ENCODE results near the gene TIFAB.

Gene TIFAB

DNA sequence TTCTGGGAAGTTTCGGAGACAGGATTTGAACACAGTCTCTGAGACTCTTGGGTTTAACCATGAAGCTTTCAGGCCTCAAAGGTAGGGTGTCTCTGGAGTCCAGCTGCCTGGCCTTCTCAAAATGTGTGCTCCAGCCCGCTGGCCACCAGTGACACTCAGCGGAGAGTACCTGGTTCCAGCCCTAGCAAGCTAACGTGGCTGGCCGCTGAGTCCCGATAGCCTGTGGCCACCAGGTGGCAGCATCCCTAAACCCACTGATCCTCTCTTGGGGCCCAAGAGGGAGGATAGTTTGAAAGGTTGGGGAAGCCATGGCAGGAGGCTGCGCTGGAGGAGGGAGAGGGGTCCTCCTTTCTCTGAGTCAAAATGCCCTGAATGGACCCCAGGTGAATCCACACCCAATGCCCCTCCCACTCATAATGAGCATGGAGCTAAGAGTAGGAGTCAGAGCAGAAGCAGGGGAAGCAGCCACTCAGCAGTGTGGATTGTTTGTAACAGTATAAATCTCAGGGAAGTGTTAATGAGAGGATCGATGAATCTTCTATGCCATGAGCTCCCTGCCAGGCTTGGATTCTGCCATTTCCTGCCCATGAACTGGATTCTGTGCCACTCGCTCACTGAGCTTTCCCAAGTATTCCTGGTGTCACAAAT is 5.4 kb upstream of the TIFAB start:
- peak; percentile 64 for DNase-seq

DNA sequence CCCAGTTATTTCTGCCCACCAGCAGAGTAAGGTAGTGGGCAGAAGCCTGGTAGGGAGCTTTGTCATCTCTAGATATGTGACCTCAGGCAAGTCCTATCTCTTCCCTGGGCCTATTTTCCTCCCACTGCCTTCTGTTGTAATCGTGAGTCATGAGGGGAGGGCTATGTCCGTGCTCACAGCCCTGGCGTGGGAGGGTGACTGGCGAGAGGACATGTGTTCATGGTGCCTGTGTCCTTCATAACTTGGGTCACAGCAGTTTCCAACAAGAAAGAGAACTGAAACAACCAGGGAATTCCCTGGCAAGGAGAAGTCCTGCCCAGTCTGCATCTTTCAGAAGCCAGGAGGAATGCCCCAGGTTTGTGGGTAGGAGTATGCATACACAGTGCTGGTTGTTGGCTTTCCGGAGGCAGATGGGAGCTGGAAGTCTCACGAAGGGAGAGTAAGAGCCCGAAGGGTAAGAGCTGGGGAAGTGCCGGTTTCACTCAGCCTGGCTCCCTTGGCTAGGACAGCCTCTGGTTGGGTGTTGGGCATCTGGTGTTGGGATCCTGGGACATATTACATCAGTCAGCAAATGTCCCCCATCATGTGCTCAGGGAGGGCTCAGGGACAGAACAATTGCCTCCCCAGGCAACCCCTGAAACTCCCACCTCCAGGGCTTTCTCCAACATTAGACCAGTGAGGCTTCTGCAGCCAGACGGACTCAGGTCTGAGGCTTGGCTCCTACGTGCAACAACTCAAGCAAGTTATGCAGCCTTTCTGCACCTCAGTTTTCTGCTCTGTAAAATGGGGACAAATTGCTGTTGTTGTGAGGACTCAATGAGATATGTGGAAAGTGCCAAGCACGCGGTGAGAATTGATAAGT is 4.3 kb upstream of the TIFAB start:
- no peak for DNase-seq

DNA sequence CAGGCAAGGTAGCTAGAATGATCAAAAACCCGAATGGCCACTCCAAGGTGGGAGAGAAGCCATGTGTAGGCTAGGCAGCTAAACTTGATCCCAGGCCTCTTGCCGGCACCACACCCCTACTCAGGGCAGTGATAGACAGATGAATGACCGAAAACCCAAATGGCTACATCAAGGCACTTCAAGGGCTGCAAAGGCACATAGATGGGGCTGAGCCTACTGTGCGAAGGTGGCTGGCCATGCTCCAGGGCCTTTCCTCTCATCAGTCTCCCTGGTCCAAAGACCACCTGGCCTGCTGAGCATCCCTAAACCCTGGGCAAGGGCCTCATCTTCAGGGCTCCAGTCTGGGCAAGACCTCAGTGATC is 3.7 kb upstream of the TIFAB start:
- no peak for DNase-seq

- DNase-seq, result no peak
Measured at GRCh38 chr5:135454946-135455345, 2.8 kb upstream of the TIFAB start.

- no peak for DNase-seq
Measured at GRCh38 chr5:135453613-135454012, 1.5 kb upstream of the TIFAB start.

DNA sequence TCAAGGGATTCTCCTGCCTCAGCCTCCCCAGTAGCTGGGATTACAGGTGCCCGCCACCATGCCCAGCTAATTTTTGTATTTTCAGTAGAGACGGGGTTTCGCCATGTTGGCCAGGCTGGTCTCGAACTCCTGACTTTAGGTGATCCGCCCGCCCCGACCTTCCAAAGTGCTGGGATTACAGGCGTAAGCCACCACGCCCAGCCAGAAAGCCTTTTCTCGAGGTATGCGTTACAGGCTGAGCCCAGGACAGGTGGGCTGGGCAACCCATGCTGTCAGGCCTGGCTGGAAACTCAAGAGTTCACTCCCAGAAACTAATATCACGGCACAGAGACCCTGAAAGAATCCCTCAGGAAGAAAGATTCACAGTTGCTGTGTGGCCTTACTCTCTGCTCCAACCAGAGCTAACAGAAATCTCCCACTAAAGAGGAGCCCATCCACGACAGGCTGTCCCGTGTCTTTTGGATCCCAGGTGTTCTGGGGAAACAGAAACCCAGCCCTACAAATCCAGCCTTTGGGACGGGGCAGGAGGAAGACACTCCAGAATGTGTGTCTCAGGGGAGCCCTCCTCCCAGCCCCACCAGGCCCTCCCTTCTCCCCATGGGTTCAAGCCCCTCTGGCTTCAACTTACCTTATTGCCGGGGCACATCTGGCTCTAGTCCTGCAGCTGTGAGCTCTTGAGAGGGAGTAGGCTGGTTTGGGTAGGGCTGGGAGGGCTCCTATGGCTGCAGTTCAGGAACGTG is 400 bp downstream of the TIFAB start:
- DNase-seq, result no peak

DNA sequence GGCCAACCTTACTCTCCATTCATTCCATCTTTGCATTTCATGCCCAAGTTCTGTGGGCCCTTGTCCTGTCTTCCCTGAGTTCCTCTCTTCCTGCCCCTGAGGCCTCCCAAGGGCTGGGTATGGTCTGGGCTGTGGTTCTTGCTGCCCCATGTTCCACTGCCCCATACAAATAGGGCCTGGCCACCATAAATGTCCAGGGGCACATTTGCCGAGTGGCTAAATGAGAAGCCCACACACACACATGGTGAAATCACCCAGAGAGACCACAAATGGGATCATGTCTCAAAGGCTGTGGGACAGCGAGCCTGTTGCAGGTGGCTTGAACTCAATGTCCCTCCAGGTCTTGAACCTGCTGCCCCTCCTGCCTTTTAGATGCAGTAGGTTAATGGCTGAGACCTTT is 1.2 kb downstream of the TIFAB start:
- DNase-seq, result no peak

- DNase-seq, result no peak
Measured at GRCh38 chr5:135450336-135450735, 1.8 kb downstream of the TIFAB start.

- DNase-seq, result no peak
Measured at GRCh38 chr5:135449644-135450043, 2.5 kb downstream of the TIFAB start.

- no peak for DNase-seq
Measured at GRCh38 chr5:135448791-135449507, 3.2 kb downstream of the TIFAB start.

DNA sequence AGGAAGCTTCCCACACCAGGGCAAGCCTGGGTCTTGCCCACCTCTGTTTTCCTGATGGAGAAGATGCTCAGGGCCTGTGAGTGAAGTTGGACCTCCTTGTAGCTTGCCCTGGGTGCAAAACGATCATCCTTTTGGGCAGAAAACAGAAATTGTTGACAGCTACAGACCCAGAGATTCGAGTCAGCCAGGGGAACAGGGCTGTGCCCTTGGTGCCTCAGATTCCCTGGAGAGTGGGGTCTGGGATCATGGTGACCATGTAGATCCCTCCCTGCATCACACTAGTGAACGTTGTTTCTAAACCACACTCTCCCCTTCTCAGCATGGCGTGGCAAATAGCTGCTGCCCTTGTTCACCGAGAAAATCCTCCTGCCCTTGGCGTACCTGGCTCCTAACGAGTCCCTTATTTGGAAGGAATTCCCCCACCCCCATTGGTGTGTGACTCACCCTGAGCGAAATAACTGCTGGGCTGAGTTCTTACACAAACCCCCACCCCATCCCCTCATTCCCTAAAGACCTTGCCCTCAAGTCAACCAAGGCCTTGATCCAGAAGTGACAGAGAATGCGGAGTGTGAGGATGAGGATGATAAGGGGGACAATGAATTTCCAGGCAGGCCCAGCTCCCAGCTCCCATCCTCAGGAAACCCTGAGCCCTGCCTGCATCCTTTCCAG is 3.9 kb downstream of the TIFAB start:
- no peak for DNase-seq

DNA sequence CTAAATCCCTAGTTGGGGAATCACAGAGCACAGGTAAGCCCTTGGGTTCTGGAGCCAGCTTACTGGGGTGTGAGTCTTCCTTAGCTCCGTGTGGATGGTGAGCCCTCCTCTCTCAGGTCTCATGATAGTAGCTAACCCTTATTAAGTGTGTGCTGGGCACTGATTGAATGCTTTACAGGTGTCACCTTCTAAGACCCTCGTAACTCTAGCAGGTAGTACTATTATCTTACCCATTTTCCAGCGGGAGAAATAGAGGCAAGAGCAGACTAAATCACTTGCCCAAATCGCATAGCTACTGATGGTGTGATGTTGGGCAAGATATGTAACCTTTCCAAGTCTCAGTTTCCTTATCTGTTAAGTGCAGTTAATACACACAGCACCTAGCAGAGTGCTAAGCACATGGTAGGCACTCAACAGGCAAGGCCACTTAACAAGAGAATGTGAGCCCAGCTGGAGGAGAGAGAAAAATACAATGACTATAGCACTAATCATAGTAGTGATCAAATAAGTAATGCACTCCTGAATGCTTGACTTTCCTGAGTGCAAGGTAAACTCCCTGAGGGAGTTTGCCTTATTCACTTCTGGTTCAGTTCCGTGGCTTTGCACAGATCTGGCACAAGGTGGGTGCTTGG is 4.7 kb downstream of the TIFAB start, which contains the start of gene DCANP1:
TSS of gene DCANP1 (minus strand) at position 51 of the 632 bp plus-strand sequence. CDS start 240 bp downstream, outside the sequence.
- no peak for DNase-seq

- DNase-seq, result no peak
Measured at GRCh38 chr5:135446615-135447014, 5.5 kb downstream of the TIFAB start.

DNA sequence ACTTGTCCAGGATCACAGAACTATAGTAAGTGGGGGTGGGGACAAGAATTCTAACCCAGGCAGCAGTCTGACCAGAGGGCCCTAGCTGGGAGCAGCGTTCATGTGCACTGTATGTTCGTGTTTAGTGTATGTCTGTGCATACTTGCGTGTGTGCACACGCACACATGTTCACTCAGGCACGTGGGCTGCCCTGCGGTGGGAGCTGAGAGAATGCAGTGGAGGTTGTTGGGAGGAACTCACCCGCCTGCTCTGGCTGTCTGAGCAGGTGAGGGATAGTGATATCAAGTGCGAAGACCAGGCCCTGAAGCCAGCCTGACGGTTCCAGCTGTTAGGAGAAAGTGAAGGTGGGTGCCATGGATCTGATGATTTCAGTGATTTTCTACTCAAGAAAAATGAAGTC is 5.9 kb downstream of the TIFAB start:
- DNase-seq, result no peak

DNA sequence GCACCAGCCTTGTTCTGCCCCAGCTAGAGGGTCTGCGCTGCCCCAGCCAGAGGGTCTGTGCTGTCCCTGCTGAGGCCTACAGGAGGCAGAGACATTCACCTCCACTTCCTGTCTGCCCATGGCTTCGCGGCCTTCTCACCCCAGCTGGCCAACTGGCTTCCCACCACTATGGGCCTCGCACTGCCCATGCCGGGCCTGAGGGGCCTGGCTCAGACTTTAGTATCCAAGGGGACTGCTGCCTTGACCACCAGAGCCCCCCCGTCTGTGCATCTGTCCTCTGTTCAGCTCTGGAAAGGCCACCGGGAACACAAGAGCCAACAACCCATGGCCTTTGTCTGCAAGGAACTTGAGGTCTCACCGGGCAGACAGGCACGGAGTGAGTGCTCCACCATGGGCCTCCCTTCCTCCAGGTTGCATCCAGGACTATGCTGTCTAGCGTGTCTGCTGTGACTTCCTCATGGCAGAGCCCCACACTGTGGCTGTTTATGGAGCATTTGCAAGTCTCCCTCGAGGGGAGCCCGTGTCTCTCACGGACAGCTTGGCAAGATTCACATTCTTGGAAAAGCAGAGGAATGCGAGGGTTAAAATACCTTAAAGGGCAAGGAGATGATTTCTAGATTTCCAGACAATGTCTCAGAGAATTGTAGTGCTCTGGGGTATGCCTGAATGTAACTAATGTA is 6.7 kb downstream of the TIFAB start:
- DNase-seq, result no peak

DNA sequence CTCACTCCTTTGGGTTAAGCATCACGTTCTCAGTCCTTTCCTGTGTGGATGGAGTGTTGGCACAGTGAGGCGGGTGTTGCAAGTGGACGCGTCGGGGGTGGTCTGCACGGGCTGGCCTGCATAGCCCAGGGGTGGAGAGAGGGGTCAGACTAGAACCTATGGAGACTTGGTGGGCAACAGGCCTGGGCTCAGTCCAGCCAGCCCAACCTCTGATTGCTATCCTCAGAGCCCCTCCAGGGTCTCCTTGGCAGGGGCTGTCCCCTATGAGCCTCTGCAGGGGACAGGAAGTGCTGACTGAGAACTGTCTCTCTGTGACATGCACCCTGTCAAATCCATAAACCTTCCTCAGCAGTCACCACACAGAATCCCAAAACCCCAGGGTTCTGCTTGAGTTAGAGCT is 7.3 kb downstream of the TIFAB start:
- no peak for DNase-seq

GRCh38 chr5:135444360-135444759 is 7.8 kb downstream of the TIFAB start:
- DNase-seq, result no peak

DNA sequence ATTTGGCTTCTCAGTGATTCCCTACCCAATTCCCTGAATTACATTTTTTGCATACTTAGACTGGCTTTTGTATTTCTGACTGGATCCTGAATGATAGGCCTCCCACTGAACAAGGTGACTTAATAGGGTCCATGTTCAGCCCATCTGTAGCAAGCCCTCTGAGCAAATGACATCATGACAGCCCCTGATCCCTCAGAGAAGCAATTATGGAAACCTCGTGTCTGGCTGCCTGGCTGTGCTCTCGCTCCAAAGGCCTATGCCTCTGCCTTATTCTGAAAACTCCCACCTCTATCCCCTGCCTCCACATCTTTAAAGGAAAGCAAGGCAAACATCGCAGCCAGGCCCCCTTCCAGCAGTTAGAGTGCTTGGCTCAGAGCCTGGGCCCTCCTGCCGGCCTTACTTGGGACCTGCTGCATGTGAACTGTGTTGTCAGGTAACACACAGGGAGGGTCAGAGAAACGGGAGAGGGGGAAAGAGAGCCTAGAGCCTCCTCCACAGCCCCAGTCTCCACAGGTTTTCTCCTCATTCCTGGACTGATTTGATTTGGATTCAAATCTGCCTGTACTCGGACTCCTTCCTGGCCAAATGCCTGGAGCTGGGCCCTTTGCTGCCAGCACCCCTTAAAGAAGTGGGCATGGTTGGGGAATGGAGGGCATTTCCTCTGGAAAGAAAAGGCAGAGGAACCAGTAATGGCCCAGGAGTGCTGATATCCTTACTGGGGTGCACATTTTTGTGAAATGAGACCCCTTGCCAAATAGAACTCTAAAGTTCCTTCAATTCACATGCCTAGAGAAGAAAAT is 8.8 kb downstream of the TIFAB start:
- DNase-seq, result no peak

DNA sequence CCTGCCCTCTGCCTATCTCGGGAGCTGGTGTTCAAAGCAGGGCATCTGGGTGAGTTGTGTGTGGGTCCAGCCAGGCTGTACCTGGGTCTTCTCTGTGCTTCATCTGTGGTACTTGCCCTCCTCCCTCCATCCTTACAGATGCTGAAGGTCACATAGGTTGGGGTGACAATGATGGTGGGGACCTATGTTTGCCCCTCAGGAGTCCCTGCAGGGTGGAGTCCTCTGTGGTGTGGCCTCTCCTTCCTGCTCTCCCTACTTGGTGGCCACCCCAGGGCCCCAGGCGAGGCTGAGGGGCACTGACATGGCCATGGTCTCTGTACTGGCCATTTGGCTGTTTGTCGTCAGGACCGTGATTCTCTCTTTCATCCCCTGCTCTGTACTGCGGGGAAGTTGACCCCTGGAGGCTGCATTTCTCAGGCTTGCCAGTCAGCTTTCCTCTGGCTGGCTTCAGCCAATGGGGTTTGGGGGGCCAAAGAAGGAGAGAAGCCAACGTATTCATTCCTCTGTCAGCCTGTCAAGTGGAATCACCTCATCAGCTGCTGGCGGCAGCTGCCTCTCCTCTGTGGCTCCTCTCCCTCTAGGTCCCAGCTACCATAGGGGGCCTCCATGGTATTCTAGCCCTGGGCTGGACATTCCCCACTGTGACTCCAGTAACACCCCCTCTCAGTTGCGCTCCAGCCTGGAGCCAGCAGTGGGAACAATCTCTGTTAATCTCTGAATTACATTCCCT is 9.6 kb downstream of the TIFAB start:
- no peak for DNase-seq

DNA sequence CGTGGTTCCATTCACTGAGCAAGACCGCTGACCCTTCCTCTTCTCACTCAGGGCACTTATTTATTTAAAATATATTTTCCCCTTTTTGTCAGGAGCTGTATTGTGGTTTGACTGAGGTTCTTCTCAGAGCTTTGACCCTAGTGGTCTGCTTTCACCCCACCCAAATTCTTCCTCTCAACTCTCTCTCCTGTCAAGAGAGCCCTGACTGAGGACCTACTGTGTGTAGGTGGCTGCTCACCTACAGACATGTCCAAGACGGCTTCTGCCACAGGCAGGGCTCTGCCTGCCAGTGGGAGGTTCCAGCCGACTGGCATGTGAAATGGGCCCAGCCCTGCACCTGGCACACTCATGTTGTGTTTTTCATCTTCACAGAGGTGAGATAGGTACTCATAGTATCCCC is 10.2 kb downstream of the TIFAB start:
- no peak for DNase-seq

All from NCI-H146 (cell line).